ENCODE data around the gene HELQ. TPM values are rescaled to one million over a fixed set of nuclear protein-coding genes. Genes with fewer than 3 reads are reported as not detected.

HELQ gene
- total and polyA plus RNA-seq, 2 of the 13 experiments (the other 11 are each of a cell fraction or from before 2014, with no cell fraction given), result 6.6 to 10.8 TPM

- no peak overlapping the region for H2AFZ ChIP-seq (ENCODE audit: low read length)
- in situ Hi-C loops (cut with HindIII; ENCODE audit: extremely low pct_ligation_motif_present, low pct_unique_long_range_greater_than_20kb), result no loop called here
- intact Hi-C loops (cut with micrococcal nuclease; ENCODE audit: unreplicated experiment), result loop anchor here (5.0 kb wide), 1 partner anchor 47 kb away; the partner anchor contains the start of gene GPAT3
- H3K4me3 ChIP-seq (replicated peaks in 1 of 3; ENCODE audit: insufficient read depth in 1 of 3, low read depth in 2 of 3, low read length in 3 of 3), result no peak overlapping the region
- H3K4me1 ChIP-seq (ENCODE audit: insufficient read depth, low read length), result peaks cover 30% of the 10 kb centered on the region
- ChIA-PET CTCF (ENCODE audit: low intra/inter-chr PET ratio, low total read pairs) (interaction anchor here (3.9 kb wide), 1 partner anchor 150 kb away, joined by 14 read pairs; no protein-coding TSS in a partner anchor), POLR2A (interaction anchor here (0.9 kb wide), 1 partner anchor 477 kb away, joined by 3 read pairs; no protein-coding TSS in a partner anchor)
- no peaks in the 10 kb centered on the region for H4K20me1 ChIP-seq (ENCODE audit: insufficient read depth, low read length)
- no peak for TF ChIP-seq ATF3 (CRISPR knock-in tag; IDR thresholded peaks at IDR 0.05)
- TF ChIP-seq KLF6 (CRISPR knock-in tag; IDR thresholded peaks at IDR 0.05), result no peak
- no peak for TF ChIP-seq ZNF800 (CRISPR knock-in tag; IDR thresholded peaks at IDR 0.05)
- TF ChIP-seq SUZ12 (IDR thresholded peaks at IDR 0.05; ENCODE audit: low read depth, low read length), result no peak
- TF ChIP-seq MTERF4 (CRISPR knock-in tag; IDR thresholded peaks at IDR 0.05), result no peak
- no peak for TF ChIP-seq ZNF18 (CRISPR knock-in tag; IDR thresholded peaks at IDR 0.05; ENCODE audit: insufficient replicate concordance)
- H3K4me2 ChIP-seq (ENCODE audit: low read depth, low read length), result no peak overlapping the region
- H3K9me3 ChIP-seq (ENCODE audit: low read length), result no peaks in the 10 kb centered on the region
- ATAC-seq, result no peak
- no peak overlapping the region for H3K27ac ChIP-seq (ENCODE audit: extremely low read length, insufficient read depth, low read length)
- BruUV-seq (replicated peaks), result no TSS peak
- no peak for FAIRE-seq
- no peak for DNase-seq (ENCODE audit: low spot score)
- WGBS (ENCODE audit: low lambda C conversion rate), result 8% methylated on average over 1 of the region's 1 CpG
- no peaks in the 10 kb centered on the region for H3K36me3 ChIP-seq (replicated peaks in 1 of 2; ENCODE audit: control insufficient read depth in 1 of 2, insufficient read depth in 2 of 2, low read length in 2 of 2)
- no peaks in the 10 kb centered on the region for H3K27me3 ChIP-seq (ENCODE audit: control insufficient read depth in 1 of 2, insufficient read depth in 2 of 2, low read length in 2 of 2)
- no peaks in the 10 kb centered on the region for H3K79me2 ChIP-seq (ENCODE audit: insufficient read depth, low read length)
- no peak overlapping the region for H3K9ac ChIP-seq (ENCODE audit: insufficient read depth, low read depth, low read length)
Measured at GRCh38 chr4:83489711-83490326, 34.2 kb upstream of the HELQ start.
